Urothelium cell line (cell line): ENCODE data around the gene HOXB3.
A peak's percentile ranks its signal among the peaks of the same experiment; 100 is the strongest.
"Not testable (repeated sequence)": the region's sequence is repeated elsewhere in the genome, so short reads cannot be mapped to it uniquely, and the experiment has no call there.

Source experiments
- DNase-seq: peaks from one replicate; pipeline ENCODE4 v3.0.0; 2011; ENCODE audit warnings: low spot score, mixed read lengths
- FAIRE-seq: peaks from 2 replicates; lab custom pipeline; 2011; peaks lifted over from hg19 to GRCh38; lab: Jason Lieb, UNC

The HOXB3 gene

DNA sequence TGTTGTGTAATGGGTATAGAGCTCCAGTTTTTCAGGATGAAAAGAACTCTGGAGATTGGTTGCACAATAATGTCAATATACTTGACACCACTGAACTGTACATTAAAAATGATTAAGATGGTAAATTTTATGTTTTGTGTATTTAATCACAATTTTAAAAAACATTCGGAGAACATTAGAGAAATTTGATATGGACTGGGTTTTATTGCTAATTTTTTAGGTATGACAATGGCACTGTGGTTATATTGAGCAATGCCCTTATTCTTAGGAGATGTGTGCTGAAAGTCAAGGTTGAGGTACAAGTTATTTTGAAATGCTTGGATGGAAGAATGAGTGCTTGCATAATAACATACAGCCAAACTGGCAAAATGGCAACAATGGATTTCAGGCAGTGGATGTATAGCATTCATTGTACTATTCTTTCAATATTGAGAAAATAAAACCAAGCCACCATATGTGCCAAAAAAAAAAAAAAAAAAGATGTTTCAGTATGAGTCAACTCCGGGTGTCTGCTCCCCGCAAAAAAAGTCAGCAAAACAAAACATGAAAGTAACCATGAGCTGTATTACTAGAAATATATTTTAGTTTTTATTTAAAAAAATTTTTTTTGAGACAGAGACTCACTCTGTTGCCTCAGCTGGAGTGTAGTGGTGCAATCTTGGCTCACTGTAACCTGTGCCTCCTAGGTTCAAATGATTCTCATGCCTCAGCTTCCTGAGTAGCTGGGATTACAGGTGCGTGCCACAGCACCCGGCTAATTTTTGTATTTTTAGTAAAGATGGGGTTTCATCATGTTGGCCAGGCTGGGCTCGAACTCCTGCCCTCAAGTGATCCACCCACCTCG, 79.1 kb downstream of the HOXB3 start:
- FAIRE-seq, result no peak
- DNase-seq, result no peak

DNA sequence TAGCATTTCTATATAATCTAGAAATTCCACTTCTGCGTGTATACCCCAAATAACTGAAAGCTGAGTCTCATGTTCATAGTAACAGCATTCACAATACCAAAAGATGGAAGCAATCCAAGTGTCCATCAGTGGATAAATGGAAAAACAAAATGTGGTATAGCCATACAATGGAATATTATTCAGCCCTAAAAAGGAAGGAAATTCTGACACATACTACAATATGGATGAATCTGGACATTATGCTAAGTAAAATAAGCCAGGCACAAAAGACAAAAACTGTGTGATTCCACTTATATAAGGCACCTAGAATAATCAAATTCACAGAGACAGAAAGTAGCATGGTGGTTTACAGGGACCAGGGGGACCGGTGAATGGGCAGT, 79.7 kb downstream of the HOXB3 start:
- DNase-seq (no peak), FAIRE-seq (no peak)

DNA sequence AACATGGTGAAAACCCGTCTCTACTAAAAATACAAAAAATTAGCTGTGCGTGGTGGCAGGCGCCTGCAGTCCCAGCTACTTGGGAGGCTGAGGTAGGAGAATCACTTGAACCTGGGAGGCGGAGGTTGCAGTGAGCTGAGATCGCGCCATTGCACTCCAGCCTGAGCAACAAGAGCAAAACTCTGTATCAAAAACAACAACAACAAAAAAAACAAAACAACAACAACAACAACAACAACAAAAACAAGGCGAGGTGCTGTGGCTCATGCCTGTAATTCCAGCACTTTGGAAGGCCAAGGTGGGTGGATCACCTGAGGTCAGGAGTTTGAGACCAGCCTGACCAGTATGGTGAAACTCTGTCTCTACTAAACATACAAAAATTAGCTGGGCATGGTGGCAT, 80.3 kb downstream of the HOXB3 start:
- not testable (repeated sequence) for DNase-seq, FAIRE-seq

DNA sequence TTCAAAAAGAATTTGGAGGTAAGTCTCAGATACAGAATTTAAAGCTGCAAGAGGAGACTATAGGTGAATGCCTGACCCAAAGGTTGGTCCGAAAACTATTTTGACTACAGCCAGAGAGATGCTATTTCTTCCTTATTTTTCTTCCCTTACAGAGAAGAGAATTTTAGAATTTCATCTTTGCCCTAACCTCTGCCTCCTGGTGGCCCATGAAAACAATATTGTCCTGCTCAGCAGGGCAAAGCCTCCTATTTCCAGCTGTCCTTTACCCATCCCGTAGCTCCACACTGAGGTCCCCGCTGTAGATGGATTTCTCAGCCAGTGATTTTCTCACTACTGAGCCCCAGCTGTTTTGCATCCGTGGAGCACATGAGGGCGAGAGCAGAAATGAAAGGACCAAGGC, 83.8 kb downstream of the HOXB3 start:
- FAIRE-seq, result no peak
- DNase-seq, result no peak

DNA sequence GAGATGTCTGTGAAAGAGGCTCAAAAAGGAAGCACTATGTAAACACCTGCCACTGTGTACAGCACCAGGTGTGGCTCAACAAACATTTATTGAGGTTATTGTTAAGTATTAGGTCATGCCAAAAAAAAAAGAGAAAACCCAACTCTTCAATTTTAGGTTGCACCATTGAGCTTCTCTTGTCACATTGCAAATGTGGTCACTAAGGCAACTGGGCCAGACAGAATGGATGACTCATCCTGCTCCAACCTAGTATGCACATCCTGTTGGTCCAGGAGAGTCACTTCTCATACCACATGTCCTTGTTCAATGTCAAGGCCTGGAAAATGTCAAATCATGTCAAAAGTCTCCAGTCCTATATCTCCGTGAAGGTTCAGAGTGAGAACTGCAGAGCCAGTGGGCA, 84.3 kb downstream of the HOXB3 start:
- DNase-seq (peak; percentile 87), FAIRE-seq (peak; percentile 9)

DNA sequence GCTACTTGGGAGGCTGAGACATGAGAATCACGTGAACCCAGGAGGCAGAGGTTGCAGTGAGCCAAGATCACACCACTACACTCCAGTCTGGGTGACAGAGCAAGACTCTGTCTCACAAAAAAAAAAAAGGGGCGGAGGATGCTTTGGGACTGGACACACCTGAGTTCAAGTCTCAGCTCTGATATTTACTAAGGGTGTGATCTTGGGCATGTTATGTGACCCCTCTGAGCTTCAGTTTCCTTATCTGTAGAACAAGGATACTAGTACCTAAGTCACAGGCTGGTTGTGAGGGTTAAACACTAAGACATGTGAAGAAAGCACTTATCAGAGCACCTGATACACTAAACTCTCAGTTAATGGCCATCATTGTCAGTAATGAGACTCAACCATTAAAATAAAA, 85.1 kb downstream of the HOXB3 start:
- FAIRE-seq (no peak), DNase-seq (no peak)

DNA sequence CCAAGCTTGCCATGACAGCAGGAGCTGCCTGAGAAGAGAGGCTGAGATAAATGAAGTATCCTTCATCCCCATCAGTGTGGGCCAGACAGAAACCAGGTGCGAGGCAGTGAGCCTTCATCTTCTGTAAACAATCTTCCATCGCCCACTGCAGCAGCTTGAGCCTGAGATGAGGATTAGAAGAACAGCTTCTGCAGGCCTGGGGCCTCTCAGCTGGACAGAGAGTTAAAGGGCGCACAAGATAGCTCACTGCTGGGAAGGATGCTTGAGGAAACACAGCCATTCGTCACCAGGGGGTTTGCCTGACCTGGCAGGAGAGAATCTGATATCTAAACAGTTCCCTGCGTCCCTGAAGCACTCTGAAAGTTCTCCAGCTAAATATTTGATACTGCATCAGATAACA, 86.3 kb downstream of the HOXB3 start:
- FAIRE-seq, result no peak
- no peak for DNase-seq

DNA sequence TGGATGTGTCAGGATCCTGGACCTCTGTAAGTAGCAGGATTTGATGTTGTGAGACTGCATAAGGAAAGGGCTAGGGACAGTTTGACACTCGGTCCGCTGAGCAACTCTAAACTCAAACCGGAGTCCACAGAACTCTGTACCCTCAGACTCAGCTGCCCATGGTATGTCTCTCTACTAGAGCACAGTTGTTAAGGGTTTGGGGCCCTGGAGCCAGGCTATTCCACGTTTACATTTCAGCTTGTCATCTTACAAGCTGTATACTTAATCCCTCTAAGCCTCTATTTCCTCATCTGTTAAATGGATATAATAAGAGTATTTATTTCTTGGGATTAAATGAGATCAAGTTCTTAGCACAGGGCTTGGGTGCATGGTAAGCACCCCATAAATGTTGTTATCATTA, 87.1 kb downstream of the HOXB3 start:
- no peak for DNase-seq
- no peak for FAIRE-seq

DNA sequence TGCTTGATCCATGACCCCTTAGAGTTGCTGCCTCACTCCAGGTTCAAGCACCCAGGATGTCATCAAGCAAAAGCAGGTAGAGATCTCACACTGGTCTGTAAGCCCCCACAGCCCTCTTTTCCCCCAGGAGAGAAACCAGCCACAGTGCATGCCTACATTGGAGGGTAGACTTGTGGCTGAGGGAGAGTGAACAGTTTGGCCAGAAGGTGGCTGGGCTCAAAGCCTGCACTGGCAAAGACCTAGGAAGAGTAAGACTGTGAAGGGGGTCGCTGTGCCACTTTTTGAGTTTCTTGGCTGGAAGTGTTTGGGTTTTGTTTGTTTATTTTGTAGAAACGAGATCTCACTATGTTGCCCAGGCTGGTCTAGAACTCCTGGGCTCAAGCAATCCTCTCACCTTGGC, 87.7 kb downstream of the HOXB3 start:
- DNase-seq (no peak), FAIRE-seq (no peak)

DNA sequence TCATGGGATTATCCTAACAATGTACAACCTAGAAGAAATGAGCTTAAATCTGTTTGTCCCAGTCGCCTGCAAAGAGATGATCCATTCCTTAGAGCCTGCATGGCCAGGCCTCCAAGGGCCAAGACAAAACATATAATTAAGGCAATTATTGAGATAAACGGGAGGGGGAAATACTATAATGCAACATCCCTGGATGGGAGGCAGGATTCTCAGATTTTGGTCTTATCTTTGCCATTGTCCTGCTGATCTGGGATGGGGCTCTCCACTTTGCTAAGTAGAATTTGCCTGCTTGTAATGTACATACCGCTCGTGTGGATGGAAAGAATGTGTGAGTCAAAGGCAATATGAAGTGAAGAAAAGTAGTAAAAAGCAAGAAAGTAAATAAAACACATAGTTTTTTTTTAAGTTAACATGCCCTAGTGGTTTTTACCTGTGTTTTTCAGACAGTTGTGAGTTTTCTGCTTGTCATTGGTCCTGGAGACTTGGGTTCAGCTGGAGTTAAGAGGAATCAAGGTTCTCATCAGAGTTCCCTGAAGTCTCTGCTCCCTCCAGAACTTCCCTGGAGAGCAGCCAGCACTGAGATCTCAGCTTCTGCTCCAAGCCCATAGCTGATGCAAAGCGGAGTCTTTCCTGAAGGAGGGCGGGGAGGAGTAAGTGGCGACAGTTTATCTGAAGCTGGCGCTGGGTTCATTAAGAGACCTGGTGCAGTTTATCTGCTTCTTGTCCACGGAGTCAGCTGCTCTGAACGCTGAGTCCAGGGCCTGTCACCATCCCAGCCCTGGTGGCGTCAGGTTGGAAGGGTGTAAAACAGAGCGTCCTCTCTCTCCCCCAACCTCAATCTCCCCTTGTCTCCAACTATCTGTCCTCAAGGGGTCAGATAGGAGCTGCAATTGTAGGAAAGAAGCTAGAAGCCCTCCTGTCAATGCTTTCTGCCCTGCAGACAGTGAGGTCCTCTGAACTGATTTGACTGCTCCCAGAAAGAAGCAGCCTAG, 89.3 kb downstream of the HOXB3 start:
- FAIRE-seq (no peak), DNase-seq (no peak)

DNA sequence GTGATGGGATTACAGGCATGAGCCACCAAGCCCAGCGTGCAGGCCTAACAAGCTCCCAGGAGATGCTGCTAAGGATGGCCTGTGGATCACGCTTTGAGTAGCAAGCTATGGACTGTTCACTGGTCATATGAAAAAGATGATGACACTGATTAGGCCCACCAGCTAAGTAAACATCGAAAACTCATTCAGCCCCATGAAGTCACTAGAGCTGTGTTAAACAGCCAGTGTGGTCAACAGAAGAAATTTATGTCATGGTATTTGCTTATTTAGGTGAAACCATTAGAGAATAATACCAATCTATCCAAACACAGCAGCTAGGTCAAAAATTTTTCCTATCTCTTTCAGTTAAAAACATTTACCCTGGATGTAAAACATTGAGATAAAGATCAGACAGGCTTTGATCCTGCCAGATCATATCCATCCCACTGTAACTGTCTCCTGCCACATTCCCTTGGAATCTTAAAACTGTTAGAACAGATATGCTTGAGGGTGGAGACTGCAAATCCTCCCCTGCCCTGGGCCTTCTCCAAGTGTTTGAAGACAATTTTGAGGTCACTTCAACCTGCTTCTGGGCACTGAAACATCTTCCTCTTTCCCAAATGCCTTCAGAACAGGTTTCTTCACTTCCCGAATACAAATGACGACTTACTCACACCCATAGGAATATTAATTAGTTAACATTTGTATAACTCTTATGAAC, 90.2 kb downstream of the HOXB3 start:
- DNase-seq, result no peak
- peak; percentile 44 for FAIRE-seq

DNA sequence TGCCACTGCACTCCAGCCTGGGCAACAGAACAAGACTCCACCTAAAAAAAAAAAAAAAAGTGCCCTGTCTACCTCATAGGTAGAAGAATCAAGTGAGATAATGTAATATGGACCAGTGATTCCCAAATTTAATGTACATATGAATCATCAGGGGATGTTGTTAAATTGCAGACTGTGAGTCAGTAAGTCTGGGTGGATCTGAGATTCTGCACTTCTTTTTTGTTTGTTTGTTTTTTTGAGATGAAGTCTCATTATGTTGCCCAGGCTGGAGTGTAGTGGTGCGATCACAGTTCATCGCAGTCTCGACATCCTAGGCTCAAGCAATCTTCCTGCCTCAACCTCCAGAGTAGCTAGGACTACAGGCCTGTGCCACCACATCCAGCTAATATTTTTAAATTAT, 90.8 kb downstream of the HOXB3 start:
- DNase-seq, result no peak
- peak; percentile 23 for FAIRE-seq
